Thoracic aorta endothelial cell (primary cell): ENCODE measurements around the gene CCL18. TPM values are rescaled to one million over a fixed set of nuclear protein-coding genes. Genes with fewer than 3 reads are reported as not detected.

ENCODE experiments used
- small RNA-seq: library from RNA; depleted of rRNA; stranded (forward); fragments of <200 nt; gene quantifications from one replicate; pipeline ENCODE3, GENCODE V24; 2012
- total RNA-seq: library from RNA; depleted of rRNA; stranded (reverse); fragments of >200 nt; gene quantifications from 2 replicates; pipeline ENCODE4 v1.2.3, GENCODE V29; 2012

The CCL18 gene, protein sequence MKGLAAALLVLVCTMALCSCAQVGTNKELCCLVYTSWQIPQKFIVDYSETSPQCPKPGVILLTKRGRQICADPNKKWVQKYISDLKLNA
- not detected in 2 replicates for total RNA-seq

DNA sequence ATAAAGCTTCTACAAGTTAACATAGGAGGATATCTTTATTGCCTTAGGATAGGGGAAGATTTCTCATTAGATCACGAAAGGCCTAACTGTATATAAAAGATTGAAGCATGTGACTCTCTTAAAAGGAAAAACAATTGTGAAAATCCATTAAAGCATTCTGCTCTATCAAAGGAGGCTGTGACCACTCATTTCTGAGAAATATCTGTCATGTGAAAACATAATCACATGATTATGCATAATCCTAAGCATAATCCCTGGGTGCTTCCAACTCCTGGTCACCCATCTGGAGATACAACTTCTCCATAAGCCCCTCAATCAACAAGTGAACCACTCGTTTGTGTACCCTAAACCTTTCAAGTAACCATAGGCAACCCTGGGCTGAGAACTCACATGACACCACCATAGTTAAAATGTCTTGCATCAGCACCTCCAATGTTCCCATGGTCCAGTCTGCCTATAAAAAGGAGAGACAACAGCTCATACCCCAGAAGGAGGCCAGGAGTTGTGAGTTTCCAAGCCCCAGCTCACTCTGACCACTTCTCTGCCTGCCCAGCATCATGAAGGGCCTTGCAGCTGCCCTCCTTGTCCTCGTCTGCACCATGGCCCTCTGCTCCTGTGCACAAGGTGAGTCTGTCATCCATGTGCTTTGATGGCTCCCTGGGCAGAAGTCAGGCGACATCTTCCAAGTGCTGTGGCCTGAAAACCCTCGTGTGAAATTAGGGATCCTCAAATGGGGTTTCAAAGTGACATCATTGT lies at the start of gene CCL18:
Gene CCL18, plus strand, starts transcription at position 487 of the 756 bp plus-strand sequence. Its CDS starts 71 bp downstream, at position 558.

DNA sequence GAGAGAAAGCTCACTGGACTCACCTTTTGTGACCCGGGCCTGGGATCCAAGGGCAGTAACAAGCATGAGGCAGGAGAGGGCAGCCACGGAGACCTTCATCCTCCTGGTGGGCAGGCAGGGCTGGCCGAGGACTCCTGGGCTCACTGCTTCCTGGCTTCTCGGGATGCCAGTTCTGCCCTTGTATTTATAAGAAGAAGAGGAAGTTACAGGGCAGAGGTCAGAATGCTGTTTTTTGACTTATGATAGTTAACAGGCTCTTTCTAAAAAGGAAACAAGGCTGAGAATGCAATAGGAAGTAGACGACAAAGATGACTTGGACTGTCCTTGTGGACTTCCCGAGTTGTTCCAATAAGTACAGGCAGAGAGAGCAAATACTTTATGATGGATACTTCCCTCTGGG lies 46.3 kb upstream of the CCL18 start, which contains the start of gene CCL23:
Gene CCL23, minus strand, starts transcription at position 174 of the 400 bp plus-strand sequence. Its CDS starts 75 bp downstream, at position 99.

DNA sequence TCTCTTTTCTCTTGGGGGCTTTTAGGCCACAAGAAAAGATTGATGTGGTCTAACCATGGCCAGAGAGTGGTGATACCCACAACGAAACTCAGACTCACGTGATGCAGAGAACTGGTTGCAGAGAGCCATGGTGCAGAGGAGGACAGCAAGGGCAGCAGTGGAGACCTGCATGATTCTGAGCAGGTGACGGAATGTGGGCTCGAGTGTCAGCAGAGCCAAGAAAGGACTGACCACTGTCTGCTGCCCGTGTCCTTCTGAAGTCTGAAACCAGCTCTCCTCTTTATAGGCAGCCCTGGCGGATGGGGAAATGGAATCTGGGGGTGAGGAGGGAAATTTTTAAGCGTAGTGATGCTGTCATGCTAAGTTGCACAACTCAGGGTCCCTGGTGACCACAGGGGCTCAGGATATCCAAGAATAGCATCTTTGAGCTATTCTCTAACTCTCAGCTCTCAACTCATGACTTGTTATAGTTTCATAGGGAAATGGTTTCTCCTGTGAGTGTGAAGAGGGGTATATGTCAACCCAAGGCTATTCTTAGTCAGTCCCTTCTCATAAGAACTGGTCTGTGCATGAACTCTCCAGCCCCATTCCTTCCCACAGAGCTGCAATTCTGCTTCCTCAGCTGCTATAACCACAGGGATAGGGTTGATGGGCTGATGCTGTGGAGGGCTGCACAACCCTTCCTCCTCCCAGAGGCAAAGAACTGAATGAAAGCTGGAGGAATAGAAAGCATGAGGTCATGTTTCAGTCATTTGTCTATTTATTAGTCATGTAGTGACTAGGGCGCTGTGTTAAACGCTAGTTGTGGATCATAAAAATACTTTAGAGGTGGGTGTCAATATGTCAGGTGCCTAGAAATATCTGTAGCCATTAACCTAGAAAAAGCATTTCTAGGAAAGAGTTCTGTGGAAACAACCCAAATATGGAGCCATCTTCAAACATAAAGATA lies 26.1 kb downstream of the CCL18 start, which contains the start of gene CCL3:
Gene CCL3, minus strand, starts transcription at position 256 of the 949 bp plus-strand sequence. Its CDS starts 85 bp downstream, at position 171.

DNA sequence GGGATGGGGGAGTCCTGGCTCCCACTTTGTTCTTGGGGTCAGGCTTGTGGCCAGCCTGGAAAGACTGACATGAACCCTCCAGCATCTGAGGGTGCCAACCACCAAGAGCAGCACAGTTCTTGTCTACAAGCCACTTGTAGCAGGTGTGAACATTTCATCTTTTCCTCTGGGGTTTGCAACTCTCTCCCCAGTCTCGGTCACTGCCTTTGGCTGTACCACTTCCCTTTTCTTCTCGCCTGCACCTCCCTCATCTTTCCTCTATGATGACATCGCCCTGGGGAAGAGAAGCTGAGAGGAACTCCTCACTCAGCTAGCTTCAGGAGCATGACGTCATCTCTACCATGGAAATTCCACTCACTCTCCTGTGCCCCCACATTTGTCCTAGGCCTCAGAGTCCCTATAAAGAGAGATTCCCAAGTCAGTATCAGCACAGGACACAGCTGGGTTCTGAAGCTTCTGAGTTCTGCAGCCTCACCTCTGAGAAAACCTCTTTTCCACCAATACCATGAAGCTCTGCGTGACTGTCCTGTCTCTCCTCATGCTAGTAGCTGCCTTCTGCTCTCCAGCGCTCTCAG lies 39.4 kb downstream of the CCL18 start, which contains the start of gene CCL4:
Gene CCL4, plus strand, starts transcription at position 427 of the 575 bp plus-strand sequence. Its CDS starts 79 bp downstream, at position 506.

Small RNAs within 50 kb of the gene (small RNA-seq; reads per million reads assigned to genes)
- gene RN7SL301P = not detected

Other genes with a start within 250 kb of the CCL18 start
- not detected in 2 replicates for gene HEATR9, start 195.4 kb upstream of the CCL18 start, total RNA-seq
- not detected in 2 replicates for gene CCL5, start 183.9 kb upstream of the CCL18 start, total RNA-seq
- gene RDM1, start 133.5 kb upstream of the CCL18 start, total RNA-seq = 0.40 and 0.72 TPM in 2 replicates
- not detected in 2 replicates for gene LYZL6, start 120.6 kb upstream of the CCL18 start, total RNA-seq
- 1.1 and 1.5 TPM in 2 replicates for gene CCL16, start 82.8 kb upstream of the CCL18 start, total RNA-seq
- gene CCL14, start 77.5 kb upstream of the CCL18 start, total RNA-seq = 30.2 and 51.3 TPM in 2 replicates
- not detected in 2 replicates for gene CCL15, start 62.7 kb upstream of the CCL18 start, total RNA-seq
- 2.4 and 5.9 TPM in 2 replicates for gene CCL23, start 46.3 kb upstream of the CCL18 start, total RNA-seq
- gene CCL3, start 25.9 kb downstream of the CCL18 start, total RNA-seq = not detected in 2 replicates
- gene CCL4, start 39.6 kb downstream of the CCL18 start, total RNA-seq = not detected in 2 replicates
- 0.93 and 1.1 TPM in 2 replicates for gene TBC1D3B, start 112.4 kb downstream of the CCL18 start, total RNA-seq
- not detected in 2 replicates for gene CCL3L1, start 132.5 kb downstream of the CCL18 start, total RNA-seq
- not detected in 2 replicates for gene CCL4L2, start 146.8 kb downstream of the CCL18 start, total RNA-seq
- 0.14 and 1.1 TPM in 2 replicates for gene TBC1D3I, start 200.3 kb downstream of the CCL18 start, total RNA-seq